Smooth muscle cell (in vitro differentiated cells): ENCODE data around the gene DOK3. TPM values are rescaled to one million over a fixed set of nuclear protein-coding genes. Genes with fewer than 3 reads are reported as not detected.
"Not testable (repeated sequence)": the region's sequence is repeated elsewhere in the genome, so short reads cannot be mapped to it uniquely, and the experiment has no call there.

Experiments used
- DNase-seq: peaks from one replicate; lab custom pipeline; 2025; ENCODE audit not compliant: unreplicated experiment; lab: John Stamatoyannopoulos, UW
- H2AFZ ChIP-seq: fragments of 200-600 bp; sonication (generic); 2 replicates; pipeline ENCODE4 v1.6.0; 2016; ENCODE audit warnings: antibody characterized with exemption, low read depth, mild to moderate bottlenecking
- H3F3A ChIP-seq: fragments of 200-600 bp; sonication (generic); 2 replicates; pipeline ENCODE4 v1.6.0; 2017; ENCODE audit warnings: antibody characterized with exemption, low read depth
- H3K27ac ChIP-seq: fragments of 200-600 bp; sonication (generic); 2 replicates; pipeline ENCODE4 v1.5.1; 2016; ENCODE audit warnings: low read depth, mild to moderate bottlenecking
- H3K27me3 ChIP-seq: fragments of 200-600 bp; sonication (generic); 2 replicates; pipeline ENCODE4 v1.6.1; 2016; ENCODE audit warnings: low read depth, mild to moderate bottlenecking
- H3K36me3 ChIP-seq: fragments of 200-600 bp; sonication (generic); 2 replicates; pipeline ENCODE4 v1.5.1; 2016; ENCODE audit warnings: low read depth
- H3K4me1 ChIP-seq: fragments of 200-600 bp; sonication (generic); 2 replicates; pipeline ENCODE4 v1.5.1; 2016; ENCODE audit warnings: low read depth
- H3K4me2 ChIP-seq: fragments of 200-600 bp; sonication (generic); 2 replicates; pipeline ENCODE4 v1.6.0; 2016; ENCODE audit warnings: mild to moderate bottlenecking
- H3K4me3 ChIP-seq: fragments of 200-600 bp; sonication (generic); 2 replicates; pipeline ENCODE4 v1.5.1; 2016; ENCODE audit warnings: mild to moderate bottlenecking
- H3K79me2 ChIP-seq: fragments of 200-600 bp; sonication (generic); 2 replicates; pipeline ENCODE4 v1.6.0; 2016; ENCODE audit warnings: low read depth, mild to moderate bottlenecking
- H3K9ac ChIP-seq: fragments of 200-600 bp; sonication (generic); 2 replicates; pipeline ENCODE4 v1.6.0; 2016; ENCODE audit warnings: low read depth
- H3K9me3 ChIP-seq: fragments of 200-600 bp; sonication (generic); replicated peaks from 2 replicates; pipeline ENCODE4 v1.5.1; 2016; ENCODE audit warnings: low read depth
- H4K20me1 ChIP-seq: fragments of 200-600 bp; sonication (generic); 2 replicates; pipeline ENCODE4 v1.6.0; 2016; ENCODE audit warnings: low read depth
- CTCF ChIP-seq: fragments of 200-600 bp; sonication (generic); IDR thresholded peaks from 2 replicates; pipeline ENCODE4 v1.5.1; 2017; ENCODE audit warnings: borderline replicate concordance, mild to moderate bottlenecking, antibody characterized with exemption; ENCODE audit not compliant: insufficient read depth, poor library complexity, severe bottlenecking
- WGBS: methylation state at CpG from one replicate; pipeline ENCODE4 v1.1.7; 2016; ENCODE audit warnings: low lambda C conversion rate; 5-methylcytosine and 5-hydroxymethylcytosine counted together
- polyA plus RNA-seq: library from polyadenylated mRNA; unstranded; fragments of >200 nt; fragmentation: Nextera tagmentation; extraction: Ambion mirVana; gene quantifications from 2 replicates; pipeline ENCODE4 v1.2.1, GENCODE V29; 2016
- total RNA-seq: library from RNA; depleted of rRNA; stranded (reverse); fragments of >200 nt; gene quantifications from 2 replicates; pipeline ENCODE4 v1.2.3, GENCODE V29; 2014

DOK3 gene
- total and polyA plus RNA-seq, 2 experiments from 2014 or later = 0.58 to 1.4 TPM

- peak overlapping the region; percentile 92 for H3K27ac ChIP-seq
- H3F3A ChIP-seq = peaks cover 7% of the 10 kb centered on the region
- H3K36me3 ChIP-seq = peaks cover 8% of the 10 kb centered on the region
- H3K27me3 ChIP-seq = no peaks in the 10 kb centered on the region
- peak; percentile 31 for DNase-seq
- 25% methylated on average over 15 of the region's 15 CpGs for WGBS
- peak overlapping the region; percentile 72 for H3K9ac ChIP-seq
- H2AFZ ChIP-seq = no peak overlapping the region
- H3K4me2 ChIP-seq = peak overlapping the region; percentile 58
- H3K9me3 ChIP-seq = no peaks in the 10 kb centered on the region
- TF ChIP-seq CTCF = no peak
- peaks cover 85% of the 10 kb centered on the region for H4K20me1 ChIP-seq
- peaks cover 9% of the 10 kb centered on the region for H3K4me1 ChIP-seq
- H3K4me3 ChIP-seq = no peak overlapping the region
- peaks cover 45% of the 10 kb centered on the region for H3K79me2 ChIP-seq
These were observed 28.0 kb upstream of the DOK3 start for GRCh38 chr5:177537389-177538361.

- no peak for TF ChIP-seq CTCF
- Histone ChIP-seq H3K27ac (no peak overlapping the region), H4K20me1 (peaks cover 81% of the 10 kb centered on the region), H3K9ac (no peak overlapping the region), H3K4me1 (peaks cover 6% of the 10 kb centered on the region), H3K79me2 (peaks cover 34% of the 10 kb centered on the region), H2AFZ (no peak overlapping the region), H3F3A (peaks cover 7% of the 10 kb centered on the region), H3K4me3 (no peak overlapping the region), H3K4me2 (no peak overlapping the region), H3K27me3 (no peaks in the 10 kb centered on the region), H3K36me3 (peaks cover 8% of the 10 kb centered on the region), H3K9me3 (no peaks in the 10 kb centered on the region)
- no peak for DNase-seq
- over 99% methylated on average over 9 of the region's 10 CpGs for WGBS
These were observed 26.8 kb upstream of the DOK3 start for GRCh38 chr5:177536386-177536785.

- WGBS = 97% methylated on average over 7 of the region's 7 CpGs
- no peak overlapping the region for H3K27ac ChIP-seq
These were observed 25.5 kb upstream of the DOK3 start for GRCh38 chr5:177535125-177535524.

GRCh38 chr5:177534433-177534832 lies 24.8 kb upstream of the DOK3 start:
- not testable (repeated sequence) for H3K27me3 ChIP-seq, H3K4me1 ChIP-seq, H2AFZ ChIP-seq, H3K9me3 ChIP-seq, H3K4me3 ChIP-seq, DNase-seq, H3F3A ChIP-seq, H3K4me2 ChIP-seq, H3K36me3 ChIP-seq, H3K27ac ChIP-seq, H3K9ac ChIP-seq
- H4K20me1 ChIP-seq = peaks cover 62% of the 10 kb centered on the region
- H3K79me2 ChIP-seq = peaks cover 19% of the 10 kb centered on the region
- 95% methylated on average over 7 of the region's 7 CpGs for WGBS

More at GRCh38 chr5:177535125-177535524, 25.5 kb upstream of the DOK3 start:
- no peak for TF ChIP-seq CTCF
- DNase-seq = no peak
- Histone ChIP-seq H3K9me3 (no peaks in the 10 kb centered on the region), H3K4me3 (no peak overlapping the region), H3K27me3 (no peaks in the 10 kb centered on the region), H3K79me2 (peaks cover 22% of the 10 kb centered on the region), H4K20me1 (peaks cover 69% of the 10 kb centered on the region), H3F3A (peaks cover 7% of the 10 kb centered on the region), H3K4me1 (peaks cover 6% of the 10 kb centered on the region), H3K36me3 (peaks cover 8% of the 10 kb centered on the region), H3K9ac (no peak overlapping the region), H3K4me2 (no peak overlapping the region), H2AFZ (no peak overlapping the region)
